VCaP (cell line): ENCODE data around the gene SPRY4.

Experiments
- H3K27ac ChIP-seq: fragments of 450-650 bp; 2 replicates; pipeline ENCODE4 v1.5.1; 2017
- TF ChIP-seq, protein P1 (sequence below): fragments of 450-650 bp; conservative IDR thresholded peaks from 2 replicates; pipeline ENCODE4 v1.5.1; 2017; ENCODE audit warnings: mild to moderate bottlenecking, moderate library complexity

Gene SPRY4

DNA sequence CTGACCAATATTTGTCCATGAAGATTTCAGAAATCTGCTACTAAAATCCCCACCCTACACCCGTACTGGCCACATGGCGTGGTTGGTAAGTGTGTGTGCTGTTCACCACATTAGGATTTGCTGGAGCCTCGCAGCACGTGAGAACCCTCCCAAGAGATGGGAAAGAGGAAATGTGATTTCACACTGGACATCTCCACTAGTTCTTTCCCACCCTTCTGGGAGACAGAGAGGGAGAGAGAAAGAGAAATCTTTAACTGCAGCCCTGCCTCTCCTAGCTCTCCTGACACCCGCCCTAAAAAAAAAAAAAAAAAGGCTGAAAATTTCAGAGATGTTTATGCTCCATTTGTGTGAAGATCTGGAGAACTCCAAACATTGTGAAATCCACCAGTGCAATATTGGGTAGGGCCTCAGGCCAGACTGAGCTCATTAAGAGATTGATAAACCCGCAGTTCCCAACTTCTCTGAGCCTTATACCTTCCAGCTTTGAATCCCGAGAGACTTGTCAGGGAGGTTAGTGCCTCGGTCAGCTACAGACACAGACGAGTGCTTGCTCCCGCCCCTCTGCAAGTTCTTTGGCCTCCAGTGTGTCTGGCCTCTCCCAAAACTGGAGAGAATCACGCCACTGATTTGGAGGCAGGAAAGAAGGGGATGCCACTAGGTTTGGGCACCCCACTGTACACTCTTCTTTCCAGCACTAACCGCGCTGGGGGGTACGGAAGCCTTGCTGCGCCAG lies 1.9 kb downstream of the SPRY4 start:
- TF ChIP-seq, protein P1, sequence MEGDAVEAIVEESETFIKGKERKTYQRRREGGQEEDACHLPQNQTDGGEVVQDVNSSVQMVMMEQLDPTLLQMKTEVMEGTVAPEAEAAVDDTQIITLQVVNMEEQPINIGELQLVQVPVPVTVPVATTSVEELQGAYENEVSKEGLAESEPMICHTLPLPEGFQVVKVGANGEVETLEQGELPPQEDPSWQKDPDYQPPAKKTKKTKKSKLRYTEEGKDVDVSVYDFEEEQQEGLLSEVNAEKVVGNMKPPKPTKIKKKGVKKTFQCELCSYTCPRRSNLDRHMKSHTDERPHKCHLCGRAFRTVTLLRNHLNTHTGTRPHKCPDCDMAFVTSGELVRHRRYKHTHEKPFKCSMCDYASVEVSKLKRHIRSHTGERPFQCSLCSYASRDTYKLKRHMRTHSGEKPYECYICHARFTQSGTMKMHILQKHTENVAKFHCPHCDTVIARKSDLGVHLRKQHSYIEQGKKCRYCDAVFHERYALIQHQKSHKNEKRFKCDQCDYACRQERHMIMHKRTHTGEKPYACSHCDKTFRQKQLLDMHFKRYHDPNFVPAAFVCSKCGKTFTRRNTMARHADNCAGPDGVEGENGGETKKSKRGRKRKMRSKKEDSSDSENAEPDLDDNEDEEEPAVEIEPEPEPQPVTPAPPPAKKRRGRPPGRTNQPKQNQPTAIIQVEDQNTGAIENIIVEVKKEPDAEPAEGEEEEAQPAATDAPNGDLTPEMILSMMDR, result no peak
- H3K27ac ChIP-seq, result no peak overlapping the region

DNA sequence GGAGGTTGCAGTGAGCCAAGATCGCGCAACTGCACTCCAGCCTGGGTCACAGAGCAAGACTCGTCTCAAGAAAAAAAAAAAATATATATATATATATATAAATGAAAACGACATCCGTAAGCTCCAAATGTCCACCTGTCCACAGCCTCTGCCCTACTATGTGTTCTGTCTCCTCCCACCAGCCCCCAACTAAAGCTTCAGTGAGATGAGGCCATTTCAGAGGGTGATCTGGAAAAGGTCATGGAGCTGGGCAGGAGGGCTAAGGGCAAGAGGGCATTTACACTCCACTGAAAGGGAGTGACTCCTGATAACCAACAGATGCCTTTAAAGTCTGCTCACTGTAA lies 2.4 kb downstream of the SPRY4 start:
- no peak overlapping the region for H3K27ac ChIP-seq

DNA sequence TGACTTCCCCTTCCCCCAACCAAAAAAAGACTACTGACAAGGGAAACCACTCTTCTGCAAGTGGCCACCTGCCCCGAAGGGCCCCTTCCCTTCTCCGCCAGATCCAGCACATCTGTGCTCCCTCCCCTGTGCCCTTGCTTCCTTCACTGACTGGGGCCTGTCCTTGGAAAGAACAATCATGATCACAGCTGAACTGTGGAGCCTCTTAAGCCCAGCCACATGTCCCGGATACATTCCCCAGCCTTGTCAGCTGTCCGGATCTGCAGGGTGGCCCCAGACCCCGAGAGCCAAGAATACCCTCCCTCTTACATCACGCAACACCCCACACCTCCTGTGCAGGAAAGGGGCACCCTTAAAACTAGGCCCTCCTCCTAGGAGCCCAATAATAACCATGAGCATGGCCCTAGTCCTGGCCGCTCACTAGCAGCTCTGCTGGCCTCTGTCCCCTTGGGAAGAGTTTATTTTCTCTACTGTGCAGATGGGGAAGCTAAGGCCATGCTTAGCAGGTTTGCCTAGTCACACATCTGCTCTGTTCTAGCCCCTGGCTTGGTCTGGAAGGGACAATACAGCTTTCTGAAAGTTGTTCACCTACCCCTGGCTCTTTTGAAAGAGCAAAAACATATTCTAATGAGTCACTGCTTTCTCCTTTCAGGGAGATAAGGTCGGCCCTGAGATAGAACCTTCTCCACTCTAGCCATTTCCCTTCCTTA lies 3.8 kb downstream of the SPRY4 start:
- H3K27ac ChIP-seq, result no peak overlapping the region
- TF ChIP-seq, protein P1, result no peak

More for the DNA sequence above, 2.4 kb downstream of the SPRY4 start:
- TF ChIP-seq, protein P1, result no peak

DNA sequence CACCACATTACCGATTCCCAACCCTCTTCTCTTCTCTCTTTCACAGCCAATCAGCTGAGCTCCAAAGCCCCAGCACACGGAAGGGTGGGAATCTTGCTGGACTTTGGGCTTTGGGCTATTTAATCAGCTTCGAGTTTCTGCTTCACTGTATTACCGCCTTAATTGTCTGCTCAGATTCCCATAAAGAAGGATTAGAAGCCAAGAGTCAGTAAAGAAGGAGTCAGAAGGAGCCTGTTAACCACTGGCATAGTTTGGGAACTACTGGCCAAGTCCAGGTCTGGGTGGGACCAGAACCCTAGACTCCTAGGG lies 4.4 kb downstream of the SPRY4 start:
- TF ChIP-seq, protein P1, result no peak
- no peak overlapping the region for H3K27ac ChIP-seq

DNA sequence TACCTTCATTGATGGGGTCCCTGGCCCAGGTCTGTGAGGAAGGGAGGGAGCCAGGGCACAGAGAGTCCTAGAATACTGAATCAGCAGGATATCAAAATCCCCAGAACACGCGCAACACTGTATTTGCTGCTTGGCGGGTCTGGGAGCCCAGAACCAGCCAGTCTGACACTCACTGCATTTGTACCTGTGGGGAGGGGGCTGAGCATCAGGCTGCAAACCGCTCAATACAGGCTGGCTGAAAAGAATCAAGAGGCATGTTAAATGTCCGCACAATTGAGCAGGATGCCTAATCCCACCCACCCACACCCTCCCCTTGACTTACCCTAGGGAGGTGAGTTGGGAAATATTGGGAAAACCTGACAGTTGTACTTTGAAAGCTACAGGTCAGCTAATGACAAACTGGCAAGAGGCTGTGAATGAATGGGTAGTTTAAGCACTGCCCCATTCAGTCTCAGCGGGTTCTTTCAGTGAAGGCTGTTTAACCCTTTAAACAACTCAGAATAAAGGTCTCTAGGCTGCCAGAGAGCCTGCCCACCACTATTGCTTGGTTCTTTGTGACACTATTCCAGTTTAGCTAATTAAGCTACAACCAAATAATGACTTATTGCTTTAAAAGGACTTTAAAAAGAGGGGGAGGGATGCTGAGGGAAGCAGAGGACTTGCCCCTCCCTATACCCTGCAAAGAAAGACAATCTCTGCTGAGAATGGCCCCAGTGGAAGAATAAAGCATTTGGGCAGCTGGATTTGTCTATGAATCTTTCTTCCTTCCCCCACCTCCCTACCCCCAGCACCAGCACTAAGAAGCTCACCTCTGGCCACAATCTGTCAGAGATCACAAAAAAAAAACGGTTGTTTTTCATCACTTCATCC lies 5.0 kb downstream of the SPRY4 start:
- TF ChIP-seq, protein P1, result no peak
- no peak overlapping the region for H3K27ac ChIP-seq

DNA sequence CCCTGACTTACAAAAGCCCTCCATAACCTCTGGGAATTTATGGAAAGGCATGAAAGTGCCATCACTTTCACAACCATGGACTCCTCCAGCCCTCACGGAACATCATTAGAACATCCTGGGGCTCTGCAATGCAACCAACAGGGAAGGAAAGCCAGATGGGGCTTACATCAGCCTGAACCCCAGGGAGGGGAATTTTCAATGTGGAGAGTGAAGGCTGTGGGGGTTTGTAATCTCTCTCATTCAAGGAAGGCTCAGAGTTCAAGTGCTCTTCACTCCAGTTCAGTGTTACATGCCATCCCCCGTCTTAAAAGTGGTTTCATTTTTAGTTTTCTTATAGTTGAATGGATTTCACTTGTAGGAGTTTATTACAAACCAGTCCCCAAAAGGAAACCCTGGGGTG lies 5.7 kb downstream of the SPRY4 start:
- no peak overlapping the region for H3K27ac ChIP-seq
- TF ChIP-seq, protein P1, result no peak

DNA sequence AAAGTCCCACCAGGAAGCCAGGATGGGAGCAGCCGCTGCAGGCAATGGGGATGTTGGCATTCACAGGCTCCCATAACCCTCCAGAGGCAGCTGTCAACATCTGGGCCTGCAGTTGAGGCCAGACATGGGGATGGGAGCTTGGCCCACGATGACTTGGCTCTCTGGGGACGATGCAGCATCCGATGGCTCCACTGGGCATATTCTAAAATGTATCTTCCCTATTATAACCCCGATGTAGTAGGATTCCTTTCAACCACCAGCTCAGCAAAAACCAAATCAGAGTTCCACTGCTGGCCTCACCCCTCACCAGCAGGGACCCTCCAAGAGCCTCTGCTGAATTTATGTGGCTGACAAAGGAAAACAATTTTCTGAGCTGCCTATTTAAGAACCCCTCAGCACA lies 7.1 kb downstream of the SPRY4 start:
- H3K27ac ChIP-seq, result no peak overlapping the region

More for the DNA sequence above, 7.1 kb downstream of the SPRY4 start:
- TF ChIP-seq, protein P1, result no peak
